ENCODE measurements around the gene TUBA3D. TPM values are rescaled to one million over a fixed set of nuclear protein-coding genes. Genes with fewer than 3 reads are reported as not detected.
"Not testable (repeated sequence)": the region's sequence is repeated elsewhere in the genome, so short reads cannot be mapped to it uniquely, and the experiment has no call there.

TUBA3D gene
- 2.0 TPM for polyA plus RNA-seq (ENCODE audit: insufficient read length)
- long read RNA-seq, donor 1, partial matches to known transcripts: 86 of 239 reads
- long read RNA-seq, donor 1, other reads (novel, unspliced or antisense): 153 of 239 reads
- long read RNA-seq, donor 2, partial matches to known transcripts: 34 of 34 reads
- long read RNA-seq, donor 2, other reads (novel, unspliced or antisense): 0 of 34 reads
- long read RNA-seq, donor 3: 0 reads
- long read RNA-seq, donor 4: 0 reads
- long read RNA-seq, donor 5, partial matches to known transcripts: 71 of 319 reads
- long read RNA-seq, donor 5, other reads (novel, unspliced or antisense): 248 of 319 reads
- long read RNA-seq, donor 6, partial matches to known transcripts: 67 of 245 reads
- long read RNA-seq, donor 6, other reads (novel, unspliced or antisense): 178 of 245 reads
- long read RNA-seq, donor 7: 0 reads
- long read RNA-seq, donor 8, partial matches to known transcripts: 31 of 78 reads
- long read RNA-seq, donor 8, other reads (novel, unspliced or antisense): 47 of 78 reads

DNA sequence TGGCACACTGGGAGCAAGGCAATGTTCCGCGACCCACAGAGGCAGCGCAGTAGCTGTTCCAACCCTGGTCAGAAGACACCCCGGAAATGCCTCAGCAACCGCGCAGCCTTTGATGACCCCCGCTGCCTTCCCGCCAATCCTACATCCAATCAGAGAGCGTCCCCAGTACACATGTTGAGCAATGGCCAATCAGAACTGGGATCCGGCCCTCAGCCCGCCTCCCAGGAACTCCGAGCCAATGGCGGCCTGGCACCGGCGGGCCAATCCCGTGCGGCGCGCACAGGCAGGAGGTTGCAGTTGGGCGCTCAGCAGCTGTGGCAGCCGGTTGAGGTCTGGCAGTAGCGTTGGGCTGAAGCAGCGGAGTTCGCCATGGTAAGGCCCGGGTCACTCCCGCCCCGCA, at the start of gene TUBA3D:
TUBA3D (plus strand) TSS at position 289 of the 400 bp plus-strand sequence; CDS start at position 370, 81 bp downstream.
- no peak for DNase-seq

DNA sequence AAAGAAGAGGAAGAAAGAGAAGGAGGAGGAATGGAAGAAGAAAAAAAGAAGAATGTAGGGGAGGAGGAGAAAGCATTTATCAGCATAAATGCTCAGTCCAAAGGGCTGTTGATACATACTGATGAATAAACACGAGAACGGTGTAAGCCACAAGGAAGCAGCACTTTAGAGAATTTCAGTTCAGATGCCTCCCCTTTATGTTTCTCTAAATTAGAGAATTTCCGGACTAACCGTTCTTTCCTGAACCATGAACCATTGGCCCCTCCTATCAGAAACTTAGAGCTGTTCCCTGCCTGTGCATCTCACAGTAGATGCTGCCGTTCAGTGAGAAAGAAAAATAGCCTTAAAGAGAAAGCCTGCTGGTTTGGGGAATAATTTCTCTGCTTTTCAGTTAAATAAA, 49.2 kb upstream of the TUBA3D start:
- no peak for DNase-seq

DNA sequence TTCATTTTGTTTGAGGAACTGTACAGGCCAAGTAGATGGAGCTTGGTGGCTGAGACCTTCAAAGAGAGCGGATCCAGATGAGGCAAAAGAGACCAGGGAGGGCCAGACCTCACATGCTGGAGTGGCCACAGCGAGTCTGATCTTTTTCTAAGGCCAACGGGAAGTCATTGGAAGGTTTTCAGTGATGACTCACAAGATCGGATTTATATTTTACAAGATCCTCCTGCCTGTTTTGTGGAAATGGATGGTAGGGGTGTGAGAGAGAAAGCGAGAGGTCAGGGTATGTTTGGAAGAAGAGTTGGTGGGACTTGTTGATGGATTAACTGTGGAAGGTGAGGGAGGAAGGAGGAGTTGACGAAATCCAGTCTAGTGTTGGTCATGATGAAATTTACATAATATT, 44.6 kb upstream of the TUBA3D start:
- no peak for DNase-seq

DNA sequence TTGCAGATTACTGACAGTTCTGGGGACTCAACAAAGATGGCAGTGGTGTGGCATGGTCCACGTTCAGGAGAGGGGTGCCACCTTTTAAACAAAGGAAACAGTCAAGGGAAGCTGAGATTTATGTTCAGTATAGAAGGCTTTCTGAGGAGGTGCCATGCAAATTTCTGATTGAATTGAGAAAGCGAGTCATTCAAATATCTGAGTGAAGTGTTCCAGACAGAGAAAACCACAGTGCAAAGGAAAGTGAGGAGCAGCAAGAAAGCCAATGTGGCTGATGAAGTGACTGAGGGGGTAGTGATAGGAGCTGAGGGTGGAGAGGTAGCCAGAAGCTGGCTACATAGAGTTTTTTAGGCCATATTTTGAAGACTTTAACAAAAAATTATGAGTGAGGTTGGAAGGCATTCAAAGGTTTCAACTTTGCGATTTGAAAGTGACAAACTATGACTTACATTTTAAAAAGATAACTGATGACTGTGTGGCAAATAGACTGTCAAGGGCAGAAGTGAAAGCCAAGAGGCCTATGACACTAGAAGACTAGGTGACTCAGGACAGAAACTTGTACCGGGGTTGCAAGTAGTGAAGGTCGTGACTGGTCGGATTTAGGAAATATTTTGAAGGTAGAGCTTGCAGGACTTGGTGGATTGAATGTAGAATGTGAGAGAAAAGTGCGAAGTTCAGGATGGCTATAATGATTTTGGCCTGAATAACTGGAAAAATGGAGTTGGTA, 35.0 kb upstream of the TUBA3D start:
- not testable (repeated sequence) for DNase-seq

DNA sequence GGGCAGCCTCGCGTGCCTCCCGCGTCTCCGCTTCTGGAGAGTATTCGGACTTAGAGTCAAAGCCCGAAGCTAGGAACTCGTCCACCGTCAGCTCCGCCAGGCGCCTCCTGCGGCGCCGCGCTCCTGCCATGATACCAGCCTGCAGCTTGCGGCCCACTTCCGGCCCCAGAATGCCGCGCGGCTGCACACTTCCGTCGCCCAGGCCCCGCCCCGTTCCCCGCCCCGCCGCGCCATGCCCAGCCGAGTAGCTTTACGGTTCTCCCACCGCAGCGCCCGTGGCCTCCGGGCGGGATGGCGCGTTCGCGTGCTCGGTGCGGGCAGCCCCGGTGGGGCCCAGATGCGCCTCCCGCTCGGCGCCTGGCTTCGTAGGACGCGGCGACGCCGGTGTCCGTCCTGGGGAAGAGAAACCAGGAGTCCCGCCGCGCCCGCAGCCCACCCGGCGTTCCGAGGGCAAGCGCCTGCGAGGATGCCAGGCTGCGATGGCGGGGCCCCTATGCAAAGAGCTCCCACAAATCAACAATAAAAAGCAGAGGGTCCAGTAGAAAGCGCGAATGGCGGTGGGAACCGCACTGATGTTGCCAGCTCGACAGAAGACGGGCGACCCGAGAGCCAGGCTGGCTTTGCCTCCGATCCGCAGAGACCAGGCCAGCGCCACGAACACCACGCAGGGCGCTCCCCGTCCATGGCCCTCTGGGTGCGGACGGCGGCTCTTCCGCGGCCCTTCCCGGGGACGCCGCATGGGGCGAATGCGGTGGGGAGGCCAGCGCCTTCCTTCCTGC, 31.0 kb upstream of the TUBA3D start:
- not testable (repeated sequence) for DNase-seq

GRCh38 chr2:131445515-131445797, 30.5 kb upstream of the TUBA3D start:
- not testable (repeated sequence) for DNase-seq

DNA sequence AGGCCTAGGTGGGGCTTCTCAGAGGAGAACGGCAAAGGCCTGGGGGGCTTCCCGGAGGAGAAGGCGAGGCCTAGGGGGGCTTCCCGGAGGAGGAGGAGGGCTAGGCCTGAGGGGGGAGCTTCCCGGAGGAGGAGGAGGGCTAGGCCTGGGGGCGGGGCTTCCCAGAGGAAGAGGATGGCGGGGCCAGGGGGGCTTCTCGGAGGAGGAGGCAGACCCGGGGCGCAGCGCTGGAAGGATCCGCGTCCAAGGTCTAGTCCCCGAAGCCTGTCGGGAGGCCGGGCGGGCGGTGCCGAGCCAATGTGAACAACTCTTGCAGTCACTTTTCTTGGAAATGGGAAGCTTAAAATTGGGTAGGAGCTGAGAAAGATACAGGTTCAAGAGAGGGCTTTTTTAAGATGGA, 30.0 kb upstream of the TUBA3D start:
- DNase-seq: no peak

GRCh38 chr2:131447981-131448380, 27.9 kb upstream of the TUBA3D start:
- not testable (repeated sequence) for DNase-seq

GRCh38 chr2:131451265-131451949, 24.5 kb upstream of the TUBA3D start:
- DNase-seq: not testable (repeated sequence)

DNA sequence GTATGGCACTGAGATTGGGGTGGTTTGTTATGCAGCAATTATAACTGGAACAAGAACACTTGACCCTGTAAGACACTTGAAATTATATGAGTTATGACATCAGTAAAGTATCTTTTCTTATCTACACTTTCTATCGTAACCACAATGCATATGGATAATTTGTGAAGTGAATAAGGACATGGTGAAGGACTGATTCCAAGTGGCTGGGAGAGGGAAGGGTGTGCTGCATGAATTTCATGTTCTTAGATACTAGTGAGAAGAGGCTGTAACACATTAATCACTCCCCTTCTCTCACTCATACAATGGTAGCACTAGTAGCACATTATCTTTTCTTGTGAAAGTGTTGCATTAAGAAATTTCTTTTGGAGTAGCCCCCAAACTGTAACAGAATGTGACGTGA, 21.0 kb upstream of the TUBA3D start:
- not testable (repeated sequence) for DNase-seq

DNA sequence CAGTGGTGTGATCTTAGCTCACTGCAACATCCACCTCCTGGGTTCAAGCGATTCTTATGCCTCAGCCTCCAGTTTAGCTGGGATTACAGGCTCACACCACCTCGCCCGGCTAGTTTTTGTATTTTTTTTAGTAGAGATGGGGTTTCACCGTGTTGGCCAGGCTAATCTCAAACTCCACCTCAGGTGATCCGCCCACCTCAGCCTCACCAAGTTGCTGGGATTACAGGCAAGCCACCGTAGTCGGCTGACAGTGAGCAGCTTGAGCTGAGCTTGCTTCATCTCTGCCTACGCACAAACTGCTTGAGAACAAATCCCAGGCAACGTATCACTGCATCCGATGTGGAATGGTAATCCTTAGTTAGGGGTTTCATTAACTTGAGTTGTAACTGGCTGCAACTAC, 8.2 kb upstream of the TUBA3D start:
- not testable (repeated sequence) for DNase-seq

GRCh38 chr2:131470944-131471343, 5.0 kb upstream of the TUBA3D start:
- not testable (repeated sequence) for DNase-seq

DNA sequence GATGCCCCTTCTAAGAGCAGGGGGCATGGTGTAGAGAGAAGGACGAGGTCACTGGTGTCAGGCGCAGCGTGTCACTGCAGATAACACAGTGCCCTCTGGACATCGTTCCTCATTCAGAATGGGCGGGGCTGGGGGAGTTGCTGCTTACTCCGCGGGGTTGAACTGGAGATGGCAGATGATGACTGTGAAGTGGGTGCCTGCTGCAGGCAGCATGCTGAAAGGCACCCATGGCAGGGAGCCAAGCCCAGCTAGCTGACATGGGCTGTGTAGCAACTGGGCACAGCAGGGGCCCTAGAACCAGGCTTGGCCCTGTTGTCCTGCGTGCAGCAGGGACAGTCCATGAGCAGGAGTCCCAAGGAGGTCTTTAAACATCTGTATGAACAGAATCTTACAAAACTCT, 4.3 kb upstream of the TUBA3D start:
- DNase-seq: not testable (repeated sequence)

- DNase-seq: not testable (repeated sequence)
Measured at GRCh38 chr2:131473266-131473665, 2.7 kb upstream of the TUBA3D start.

- not testable (repeated sequence) for DNase-seq
Measured at GRCh38 chr2:131476363-131476762, 444 bp downstream of the TUBA3D start.

- DNase-seq: not testable (repeated sequence)
Measured at GRCh38 chr2:131477227-131477626, 1.3 kb downstream of the TUBA3D start.

DNA sequence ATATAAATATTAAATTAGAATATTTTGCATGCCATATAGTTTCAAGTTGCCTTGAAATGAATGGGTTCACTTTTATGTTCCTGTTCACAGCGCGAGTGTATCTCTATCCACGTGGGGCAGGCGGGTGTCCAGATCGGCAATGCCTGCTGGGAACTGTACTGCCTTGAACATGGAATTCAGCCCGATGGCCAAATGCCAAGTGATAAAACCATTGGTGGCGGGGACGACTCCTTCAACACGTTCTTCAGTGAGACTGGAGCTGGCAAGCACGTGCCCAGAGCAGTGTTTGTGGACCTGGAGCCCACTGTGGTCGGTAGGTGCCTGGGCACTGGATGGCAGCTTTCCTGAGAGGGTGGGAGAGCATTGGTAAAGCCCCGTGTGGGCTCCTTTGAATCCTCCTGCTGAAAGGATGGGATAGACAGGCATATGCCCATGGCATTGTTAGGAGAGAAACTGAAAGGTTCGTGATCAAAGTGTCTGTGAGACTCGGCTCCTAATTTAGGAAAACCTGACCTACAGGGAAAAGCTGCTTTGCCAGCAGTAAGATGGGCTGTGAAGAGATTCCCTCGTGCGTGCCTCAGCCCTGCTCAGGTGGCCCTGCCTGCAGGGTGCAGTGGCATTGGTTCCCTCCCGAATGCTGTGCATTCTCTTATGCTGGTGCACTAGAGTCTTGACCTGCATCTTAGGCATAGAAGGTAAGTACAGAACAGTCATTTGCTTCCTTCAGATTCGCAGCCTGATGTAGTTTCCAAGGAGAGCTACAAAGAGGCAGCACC, 2.3 kb downstream of the TUBA3D start:
- DNase-seq: not testable (repeated sequence)

DNA sequence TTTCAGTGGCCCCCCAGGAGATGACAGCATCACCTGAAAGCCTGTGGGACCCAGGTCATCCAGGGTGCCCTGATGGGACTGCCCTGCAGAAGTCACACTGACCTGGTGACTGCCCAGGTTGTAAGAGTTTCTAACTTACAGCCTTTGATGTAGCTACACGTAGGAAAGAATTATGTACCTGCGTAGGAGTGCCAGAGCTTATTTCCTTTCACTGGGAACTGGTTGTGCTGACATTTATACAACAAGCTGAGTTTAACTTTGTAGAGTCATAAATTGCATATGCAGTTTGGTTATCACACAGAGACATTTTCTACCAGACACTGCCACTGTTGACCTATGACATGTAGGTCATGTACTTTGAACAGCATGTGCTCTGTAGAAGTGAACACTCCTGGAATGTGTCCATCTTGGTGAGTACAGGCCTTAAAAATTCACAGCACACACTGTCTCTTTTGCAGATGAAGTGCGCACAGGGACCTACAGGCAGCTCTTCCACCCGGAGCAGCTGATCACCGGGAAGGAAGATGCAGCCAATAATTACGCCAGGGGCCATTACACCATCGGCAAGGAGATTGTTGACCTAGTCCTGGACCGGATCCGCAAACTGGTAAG, 3.0 kb downstream of the TUBA3D start:
- DNase-seq: not testable (repeated sequence)

- DNase-seq: not testable (repeated sequence)
Measured at GRCh38 chr2:131480351-131480750, 4.4 kb downstream of the TUBA3D start.

- not testable (repeated sequence) for DNase-seq
Measured at GRCh38 chr2:131482506-131483155, 6.7 kb downstream of the TUBA3D start.
